Uterus (tissue), 2 donors: ENCODE results near the gene BCL2L11.

Source experiments
- CTCF ChIP-seq, 4 experiments: fragments of 200-600 bp in 2 of 4; fragments of 450-650 bp in 2 of 4; sonication (generic) in 2 of 4; IDR thresholded peaks; one replicate each; pipeline ENCODE4 v1.5.1; 2016 to 2019; ENCODE audit warnings: antibody characterized with exemption in 4 of 4, mild to moderate bottlenecking in 2 of 4, moderate library complexity in 1 of 4
- POLR2A ChIP-seq, 2 donors: fragments of 450-650 bp; IDR thresholded peaks; one replicate each; pipeline ENCODE4 v1.6.1; 2016; ENCODE audit warnings: antibody characterized with exemption in 2 of 2, mild to moderate bottlenecking in 1 of 2, moderate library complexity in 1 of 2

- TF ChIP-seq CTCF (IDR thresholded peaks at IDR 0.05) (no peak), POLR2A (IDR thresholded peaks at IDR 0.05) (no peak)
Measured at GRCh38 chr2:111182740-111183139, 62.0 kb downstream of the BCL2L11 start.
